ENCODE measurements around the gene DUSP3. TPM values are rescaled to one million over a fixed set of nuclear protein-coding genes. Genes with fewer than 3 reads are reported as not detected.

DUSP3 gene
- total RNA-seq, 4 donors from 2014 or later = 130 to 182 (median 158) TPM

DNA sequence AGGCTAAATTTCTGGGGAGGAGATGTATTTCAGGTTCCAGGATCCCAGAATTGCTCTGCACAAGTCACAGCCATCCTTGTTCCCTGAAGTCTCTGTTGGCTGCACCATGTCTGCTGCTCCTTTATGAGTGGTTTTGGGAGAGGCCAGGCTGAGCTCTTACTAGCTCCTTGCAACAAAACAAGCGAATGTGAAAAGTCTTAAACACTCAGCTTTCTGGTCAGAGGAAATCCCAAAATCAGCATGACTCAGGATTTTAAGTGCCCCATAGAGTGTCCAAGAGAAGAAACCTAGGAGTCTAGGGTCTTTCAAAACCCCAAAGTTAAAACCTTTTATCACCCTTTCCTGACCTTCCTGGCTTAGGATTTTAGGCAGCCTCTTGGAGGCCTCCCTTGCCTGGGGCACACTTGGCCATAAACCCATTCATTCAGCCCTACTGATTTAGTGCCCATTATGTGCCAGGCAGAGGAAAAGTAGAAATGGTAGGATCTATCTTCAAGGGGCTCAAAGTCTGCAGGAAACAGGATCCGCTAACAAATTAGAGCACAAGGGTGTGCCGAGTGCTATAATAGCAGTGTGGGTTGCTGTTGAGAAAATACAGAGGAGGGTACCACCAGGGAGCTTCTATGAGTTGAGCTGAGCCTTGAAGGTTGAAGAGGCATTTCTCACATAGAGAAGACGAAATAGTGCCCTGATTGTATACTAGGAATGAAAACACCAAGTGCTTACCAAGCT is 57.1 kb downstream of the DUSP3 start:
- Histone ChIP-seq H3K4me3 (peak overlapping the region in 1 of 4 donors; percentile 93), H3K9me3 (no peaks in the 10 kb centered on the region), H3K27me3 (no peaks in the 10 kb centered on the region), H3K27ac (replicated peaks in 1 of 4) (peak overlapping the region in 1 of 4 donors; percentile 95), H3K4me1 (peaks cover 0 to 9% (median 5%) of the 10 kb centered on the region in 4 donors), H3K36me3 (no peaks in the 10 kb centered on the region)
- no peak for TF ChIP-seq POLR2AphosphoS5 (IDR thresholded peaks at IDR 0.05)
- no peak for TF ChIP-seq EP300 (IDR thresholded peaks at IDR 0.05)
- TF ChIP-seq POLR2A (IDR thresholded peaks at IDR 0.05; ENCODE audit: low read depth) = no peak
- TF ChIP-seq, protein P1, sequence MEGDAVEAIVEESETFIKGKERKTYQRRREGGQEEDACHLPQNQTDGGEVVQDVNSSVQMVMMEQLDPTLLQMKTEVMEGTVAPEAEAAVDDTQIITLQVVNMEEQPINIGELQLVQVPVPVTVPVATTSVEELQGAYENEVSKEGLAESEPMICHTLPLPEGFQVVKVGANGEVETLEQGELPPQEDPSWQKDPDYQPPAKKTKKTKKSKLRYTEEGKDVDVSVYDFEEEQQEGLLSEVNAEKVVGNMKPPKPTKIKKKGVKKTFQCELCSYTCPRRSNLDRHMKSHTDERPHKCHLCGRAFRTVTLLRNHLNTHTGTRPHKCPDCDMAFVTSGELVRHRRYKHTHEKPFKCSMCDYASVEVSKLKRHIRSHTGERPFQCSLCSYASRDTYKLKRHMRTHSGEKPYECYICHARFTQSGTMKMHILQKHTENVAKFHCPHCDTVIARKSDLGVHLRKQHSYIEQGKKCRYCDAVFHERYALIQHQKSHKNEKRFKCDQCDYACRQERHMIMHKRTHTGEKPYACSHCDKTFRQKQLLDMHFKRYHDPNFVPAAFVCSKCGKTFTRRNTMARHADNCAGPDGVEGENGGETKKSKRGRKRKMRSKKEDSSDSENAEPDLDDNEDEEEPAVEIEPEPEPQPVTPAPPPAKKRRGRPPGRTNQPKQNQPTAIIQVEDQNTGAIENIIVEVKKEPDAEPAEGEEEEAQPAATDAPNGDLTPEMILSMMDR (IDR thresholded peaks at IDR 0.05) = no peak
- WGBS = 85% methylated on average over 4 of the region's 4 CpGs
- intact Hi-C loops (cut with DNase I) = no loop called here
- DNase-seq (ENCODE audit: extremely low spot score) = no peak

DNA sequence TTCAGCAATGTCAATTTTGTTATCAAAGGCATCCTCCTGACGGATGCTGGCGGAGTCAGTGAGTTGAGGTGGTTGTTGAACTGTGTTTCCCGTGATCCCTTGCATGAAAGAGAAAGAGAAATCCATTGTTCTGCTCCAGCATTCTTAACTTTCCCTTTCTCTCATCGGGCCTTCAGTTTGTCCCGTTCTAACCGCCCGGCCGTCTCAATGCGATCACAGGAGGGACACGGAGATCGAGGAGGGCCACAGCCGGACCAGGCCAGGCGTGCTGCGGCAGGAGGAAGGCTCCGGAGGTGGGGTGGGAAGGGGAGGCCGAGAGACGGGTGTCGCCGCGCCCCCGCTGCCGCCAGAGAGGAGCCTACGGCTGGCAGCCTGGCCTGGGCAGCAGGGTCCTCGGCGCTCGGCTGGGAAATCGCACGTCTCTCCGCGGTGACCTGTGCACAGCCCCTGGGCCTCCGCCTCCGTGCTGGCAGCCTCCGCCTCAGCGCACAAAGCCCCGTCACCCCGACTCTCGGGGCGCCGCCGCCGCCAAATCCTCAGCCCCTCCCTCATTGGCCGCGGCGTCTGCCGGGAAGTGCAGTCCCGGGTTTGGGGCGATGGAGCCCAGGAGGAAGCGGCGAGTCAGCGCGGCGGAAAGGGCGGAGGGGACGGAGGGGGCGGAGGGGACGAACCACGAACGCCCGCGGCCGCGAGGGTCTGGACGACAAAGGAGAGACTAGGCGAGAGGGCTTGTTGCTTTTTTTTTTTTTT is 58.3 kb downstream of the DUSP3 start:
- no peaks in the 10 kb centered on the region for H3K36me3 ChIP-seq
- H3K27ac ChIP-seq (replicated peaks in 1 of 4) = peak overlapping the region; percentile 93 to 97 (median 96)
- TF ChIP-seq, protein P1 (IDR thresholded peaks at IDR 0.05) = no peak
- TF ChIP-seq EP300 (IDR thresholded peaks at IDR 0.05) (no peak), POLR2AphosphoS5 (IDR thresholded peaks at IDR 0.05) (peak; percentile 81 to 87)
- no peaks in the 10 kb centered on the region for H3K9me3 ChIP-seq
- peaks cover 0 to 9% (median 5%) of the 10 kb centered on the region in 4 donors for H3K4me1 ChIP-seq
- peak overlapping the region; percentile 73 to 93 (median 84) for H3K4me3 ChIP-seq
- H3K27me3 ChIP-seq = peaks cover 0 to 4% (median 0%) of the 10 kb centered on the region in 4 donors
- intact Hi-C loops (cut with DNase I) = no loop called here
- WGBS = under 1% methylated on average over 37 of the region's 64 CpGs
- DNase-seq (ENCODE audit: extremely low spot score) = peak; percentile 95

GRCh38 chr17:43719578-43719977 is 59.2 kb downstream of the DUSP3 start:
- H3K27me3 ChIP-seq = peaks cover 0 to 9% (median 0%) of the 10 kb centered on the region in 4 donors
- no peak for DNase-seq (ENCODE audit: extremely low spot score)
- TF ChIP-seq POLR2AphosphoS5 (IDR thresholded peaks at IDR 0.05) (no peak), EP300 (IDR thresholded peaks at IDR 0.05) (no peak), POLR2A (IDR thresholded peaks at IDR 0.05; ENCODE audit: low read depth) (no peak)
- TF ChIP-seq, protein P1 (IDR thresholded peaks at IDR 0.05) = no peak
- peaks cover 0 to 9% (median 5%) of the 10 kb centered on the region in 4 donors for H3K4me1 ChIP-seq
- H3K9me3 ChIP-seq = no peaks in the 10 kb centered on the region
- 88% methylated on average over 3 of the region's 3 CpGs for WGBS
- no peak overlapping the region for H3K4me3 ChIP-seq
- intact Hi-C loops (cut with DNase I) = no loop called here
- peak overlapping the region in 2 of 4 donors; percentile 95 to 97 for H3K27ac ChIP-seq (replicated peaks in 1 of 4)
- H3K36me3 ChIP-seq = no peaks in the 10 kb centered on the region

GRCh38 chr17:43718544-43718943 is 60.2 kb downstream of the DUSP3 start:
- DNase-seq (ENCODE audit: extremely low spot score) = no peak
- no peak for TF ChIP-seq EP300 (IDR thresholded peaks at IDR 0.05)
- peaks cover 0 to 19% (median 0%) of the 10 kb centered on the region in 4 donors for H3K27me3 ChIP-seq
- H3K9me3 ChIP-seq = no peaks in the 10 kb centered on the region
- WGBS = 83% methylated on average over 5 of the region's 5 CpGs
- H3K4me3 ChIP-seq = no peak overlapping the region
- H3K4me1 ChIP-seq = peaks cover 3 to 20% (median 12%) of the 10 kb centered on the region in 4 donors
- no peak overlapping the region for H3K27ac ChIP-seq (replicated peaks in 1 of 4)
- intact Hi-C loops (cut with DNase I) = no loop called here
- H3K36me3 ChIP-seq = no peaks in the 10 kb centered on the region

DNA sequence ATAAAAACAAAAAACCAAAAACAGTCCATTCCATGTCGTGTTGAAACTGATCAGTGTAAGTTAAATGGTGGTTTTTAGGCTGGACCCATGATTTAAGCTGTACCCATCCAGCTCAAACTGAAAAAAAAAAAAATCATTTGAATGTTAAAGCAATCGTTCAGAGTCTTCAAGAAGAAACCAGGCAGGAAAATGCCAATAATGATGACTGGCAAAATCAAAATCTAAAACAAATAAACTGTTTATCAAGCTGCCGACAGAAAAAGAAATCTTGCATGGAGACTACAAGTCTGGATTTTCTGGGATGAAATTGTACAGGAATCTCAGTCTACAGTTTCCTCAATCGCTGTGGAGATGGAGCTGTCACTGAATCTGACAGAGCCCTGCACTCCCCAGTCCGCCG is 60.9 kb downstream of the DUSP3 start:
- TF ChIP-seq POLR2AphosphoS5 (IDR thresholded peaks at IDR 0.05) (no peak), POLR2A (IDR thresholded peaks at IDR 0.05; ENCODE audit: low read depth) (no peak), EP300 (IDR thresholded peaks at IDR 0.05) (no peak)
- TF ChIP-seq, protein P1 (IDR thresholded peaks at IDR 0.05) = no peak
- intact Hi-C loops (cut with DNase I) = no loop called here
- peaks cover 0 to 25% (median 0%) of the 10 kb centered on the region in 4 donors for H3K27me3 ChIP-seq
- H3K27ac ChIP-seq (replicated peaks in 1 of 4) = no peak overlapping the region
- no peak for DNase-seq (ENCODE audit: extremely low spot score)
- H3K4me1 ChIP-seq = peaks cover 8 to 26% (median 18%) of the 10 kb centered on the region in 4 donors
- no peak overlapping the region for H3K4me3 ChIP-seq
- WGBS = 67% methylated on average over 6 of the region's 6 CpGs
- H3K9me3 ChIP-seq = no peaks in the 10 kb centered on the region
- H3K36me3 ChIP-seq = no peaks in the 10 kb centered on the region

All from esophagus muscularis mucosa (tissue), 4 donors.